ENCODE results near the gene MAN1C1.

MAN1C1 gene

GRCh38 chr1:25821630-25822091 is 205.1 kb downstream of the MAN1C1 start:
- no peak for FAIRE-seq

- FAIRE-seq, result no peak
Measured at GRCh38 chr1:25825605-25826004, 209.0 kb downstream of the MAN1C1 start.

GRCh38 chr1:25826571-25826970 is 210.0 kb downstream of the MAN1C1 start:
- no peak for FAIRE-seq

GRCh38 chr1:25828491-25828890 is 211.9 kb downstream of the MAN1C1 start:
- no peak for FAIRE-seq

- no peak for FAIRE-seq
Measured at GRCh38 chr1:25829046-25829445, 212.5 kb downstream of the MAN1C1 start.

- FAIRE-seq, result no peak
Measured at GRCh38 chr1:25831569-25832196, 215.1 kb downstream of the MAN1C1 start.

GRCh38 chr1:25832336-25833037 is 215.9 kb downstream of the MAN1C1 start:
- no peak for FAIRE-seq

GRCh38 chr1:25833158-25833557 is 216.6 kb downstream of the MAN1C1 start:
- FAIRE-seq, result no peak
